ENCODE data around the gene TERB1. TPM values are rescaled to one million over a fixed set of nuclear protein-coding genes. Genes with fewer than 3 reads are reported as not detected.

TERB1 gene, protein sequence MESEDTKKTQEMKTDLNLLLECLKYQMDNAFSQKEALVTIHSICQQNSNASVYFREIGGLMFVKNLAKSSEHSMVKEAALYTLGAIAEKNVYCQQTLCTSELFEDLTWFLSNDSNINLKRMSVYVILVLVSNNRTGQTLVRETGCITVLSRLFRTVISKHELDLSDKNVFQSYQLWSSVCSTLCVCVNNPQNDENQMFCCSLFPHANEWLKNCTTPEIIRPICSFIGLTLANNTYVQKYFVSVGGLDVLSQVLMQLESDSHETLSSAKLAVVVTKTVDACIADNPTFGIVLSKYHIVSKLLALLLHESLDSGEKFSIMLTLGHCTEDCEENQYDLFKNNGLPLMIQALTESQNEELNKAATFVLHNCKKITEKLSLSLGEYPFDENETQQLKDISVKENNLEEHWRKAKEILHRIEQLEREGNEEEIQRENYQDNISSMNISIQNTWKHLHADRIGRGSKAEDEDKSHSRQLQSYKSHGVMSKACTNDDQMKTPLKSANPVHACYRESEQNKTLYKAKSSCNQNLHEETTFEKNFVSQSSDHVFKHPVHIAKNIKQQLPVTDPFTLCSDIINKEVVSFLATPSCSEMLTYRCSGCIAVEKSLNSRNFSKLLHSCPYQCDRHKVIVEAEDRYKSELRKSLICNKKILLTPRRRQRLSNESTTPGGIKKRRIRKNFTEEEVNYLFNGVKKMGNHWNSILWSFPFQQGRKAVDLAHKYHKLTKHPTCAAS
- 0.19 and 0.56 TPM in 2 replicates for total RNA-seq

DNA sequence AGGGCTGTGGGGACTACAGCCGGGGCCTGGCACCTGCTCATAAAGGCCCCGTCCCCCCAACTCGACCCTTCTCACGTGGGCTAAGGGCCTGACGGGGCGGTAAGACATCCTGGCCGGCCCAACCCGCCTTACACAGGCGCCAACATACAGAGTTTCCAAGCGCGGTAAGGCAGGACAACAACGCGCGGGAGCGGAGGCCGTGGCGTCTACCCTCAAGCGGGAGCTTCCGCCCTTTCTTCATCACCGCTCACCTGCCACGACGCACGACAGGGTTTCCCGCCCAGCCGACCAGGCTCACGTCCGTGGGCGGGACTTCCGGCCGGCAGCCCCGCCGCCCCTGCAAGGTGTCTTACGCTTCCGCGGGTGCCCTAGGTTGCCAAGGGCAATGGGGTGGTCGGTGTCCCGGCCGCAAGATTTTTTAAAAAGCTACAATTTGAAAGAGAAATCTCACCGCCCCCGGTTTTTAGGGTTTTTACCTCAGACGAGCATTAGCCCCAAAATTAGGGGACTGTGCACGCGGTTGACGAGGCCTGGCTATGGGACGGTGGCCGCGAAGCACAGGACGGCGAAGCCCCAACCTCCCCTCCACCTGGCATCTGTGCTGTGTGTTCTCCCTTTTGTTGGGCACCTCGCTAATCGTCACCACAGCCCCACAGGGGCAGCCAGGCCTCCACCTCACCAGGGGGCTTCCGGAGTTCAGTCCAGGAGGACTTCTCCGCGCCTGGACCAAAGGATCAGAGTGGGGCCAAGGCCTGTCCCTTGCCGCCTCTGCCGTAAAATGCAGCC lies at the start of gene TERB1:
TSS of gene TERB1 (minus strand) at position 265 of the 786 bp plus-strand sequence. CDS start 4,786 bp downstream, outside the sequence.

DNA sequence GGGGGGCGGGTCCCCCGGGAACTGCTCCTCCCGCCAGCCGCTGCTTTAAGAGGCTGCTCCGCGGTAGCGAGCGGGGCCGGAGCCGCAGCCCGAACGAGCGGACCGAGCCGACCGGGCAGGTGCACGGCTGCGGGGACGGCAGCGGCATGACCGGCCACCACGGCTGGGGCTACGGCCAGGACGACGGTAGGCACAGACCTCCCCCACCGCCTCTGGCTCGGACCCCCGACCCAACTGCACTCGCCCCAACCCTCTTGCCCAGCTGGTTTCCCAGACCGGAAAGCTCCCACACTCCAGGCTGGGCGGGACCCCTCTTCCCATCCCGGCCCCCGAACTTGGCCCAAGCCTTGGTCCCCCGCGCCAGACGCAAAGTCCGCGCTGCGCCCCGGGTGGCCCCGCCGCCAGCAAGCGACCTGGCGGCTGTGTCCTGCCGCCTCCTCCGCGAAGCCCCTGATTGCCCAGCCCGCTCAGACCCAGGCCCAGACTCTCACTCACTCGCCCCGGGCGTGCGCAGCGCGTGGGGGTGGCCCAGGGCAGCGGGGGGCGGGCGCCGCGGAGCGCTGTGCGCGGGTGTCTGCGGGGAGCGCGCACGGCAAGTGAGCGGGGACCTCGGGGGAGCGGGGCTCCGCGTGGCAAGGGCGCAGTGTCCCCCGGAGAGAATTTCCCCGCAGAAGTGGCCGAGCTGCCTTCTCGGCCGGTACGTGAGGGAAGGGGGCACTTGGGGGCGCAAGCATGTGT lies 43.1 kb upstream of the TERB1 start, which contains the start of gene CA7:
TSS of gene CA7 (plus strand) at position 73 of the 738 bp plus-strand sequence. CDS start at position 147, 74 bp downstream.

DNA sequence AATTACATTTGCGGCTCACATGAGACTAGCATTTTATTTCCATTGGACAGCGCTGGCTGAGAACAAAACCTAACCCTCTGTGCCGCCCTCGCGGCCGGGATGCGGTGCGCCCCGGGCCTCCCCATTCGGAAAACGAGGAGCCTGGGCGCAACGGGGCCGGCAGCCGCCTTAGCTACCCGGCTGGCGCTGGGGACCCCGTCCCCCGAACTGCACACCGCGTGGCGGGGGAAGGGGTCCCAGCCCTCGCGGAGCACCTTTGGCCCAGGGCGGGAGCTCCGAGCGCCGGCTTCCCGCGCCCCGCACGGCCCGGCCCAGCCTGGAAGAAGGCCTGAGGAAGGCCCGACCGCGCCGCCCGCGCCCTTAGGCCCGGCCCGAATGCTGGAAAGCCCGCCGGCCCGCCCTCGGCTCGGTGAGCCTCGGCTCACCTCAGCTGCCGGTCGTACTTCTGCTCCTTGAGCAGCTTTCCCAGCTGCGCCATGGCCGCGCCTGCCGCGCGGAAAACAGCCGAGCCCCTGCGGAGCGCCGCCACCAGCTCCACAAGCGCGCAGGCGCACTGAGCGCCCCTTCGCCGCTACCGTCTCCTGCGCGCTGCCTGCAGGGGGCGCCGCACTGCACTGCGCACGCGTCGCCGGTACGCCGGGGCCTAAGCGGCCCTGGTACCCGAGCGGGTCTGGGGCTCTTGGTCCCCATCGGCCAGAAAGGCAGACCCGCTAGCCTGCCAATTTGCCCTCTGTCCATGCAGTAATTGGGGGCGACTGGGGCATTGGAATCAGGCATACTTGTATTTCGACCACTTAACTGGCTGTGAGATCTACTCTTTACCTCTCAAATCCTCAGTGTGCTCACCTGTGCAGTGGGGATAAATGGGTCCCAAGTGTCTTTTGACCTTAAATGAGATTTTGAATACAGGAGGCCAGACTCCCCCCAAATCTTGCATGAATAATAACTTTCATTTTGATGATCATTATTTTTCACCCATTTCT lies 29.3 kb upstream of the TERB1 start, which contains the start of gene NAE1:
TSS of gene NAE1 (minus strand) at position 555 of the 983 bp plus-strand sequence. CDS start at position 478, 77 bp downstream.

DNA sequence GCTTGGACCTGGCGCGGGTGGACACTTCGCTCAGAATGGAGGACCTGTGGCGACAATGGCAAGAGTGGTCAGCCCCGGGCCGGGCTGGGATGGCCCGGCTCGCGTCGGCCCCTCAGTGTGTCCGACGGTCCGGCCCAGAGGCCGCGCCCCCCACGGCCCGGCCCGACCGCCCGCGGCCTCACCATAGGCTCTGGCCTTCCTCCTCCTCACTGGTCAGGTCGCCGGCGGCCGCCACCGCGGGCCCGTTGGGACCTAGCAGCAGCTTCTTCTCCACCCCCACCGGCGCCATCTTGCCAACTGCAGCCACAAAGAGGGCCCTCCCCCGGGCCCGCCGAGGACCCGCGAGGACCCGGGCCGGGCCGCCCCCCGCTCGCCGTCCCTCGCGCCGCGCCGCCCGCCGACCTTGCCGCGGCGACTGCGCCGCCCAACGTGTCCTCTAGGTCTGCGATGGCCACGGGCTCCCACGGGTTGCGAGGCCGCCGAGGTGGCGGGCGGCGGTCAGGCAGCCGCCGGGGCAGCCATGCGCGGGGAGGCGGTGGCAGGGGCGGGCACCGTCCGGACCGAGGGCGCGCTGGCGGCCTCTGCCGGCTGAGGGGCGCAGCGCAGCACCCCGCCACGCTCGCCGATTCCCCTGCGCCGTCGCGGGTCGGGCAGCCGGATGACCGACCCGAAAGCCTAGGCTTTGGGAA lies 49.9 kb downstream of the TERB1 start, which contains the start of gene DYNC1LI2:
TSS of gene DYNC1LI2 (minus strand) at position 307 of the 689 bp plus-strand sequence. CDS start at position 289, 18 bp downstream.

Other genes with a start within 250 kb of the TERB1 start
- gene CKLF, start 249.0 kb downstream of the TERB1 start, total RNA-seq, result 66.0 and 115 TPM in 2 replicates
- gene CMTM1, start 235.1 kb downstream of the TERB1 start, total RNA-seq, result 2.1 and 2.5 TPM in 2 replicates
- gene CMTM2, start 222.1 kb downstream of the TERB1 start, total RNA-seq, result not detected in 2 replicates
- 7.6 and 17.4 TPM in 2 replicates for gene CMTM3, start 196.9 kb downstream of the TERB1 start, total RNA-seq
- 12.7 and 27.1 TPM in 2 replicates for gene CMTM4, start 104.8 kb downstream of the TERB1 start, total RNA-seq
- gene DYNC1LI2, start 50.0 kb downstream of the TERB1 start, total RNA-seq, result 149 and 151 TPM in 2 replicates
- gene NAE1, start 29.4 kb upstream of the TERB1 start, total RNA-seq, result 72.4 and 83.4 TPM in 2 replicates
- not detected in 2 replicates for gene CA7, start 42.8 kb upstream of the TERB1 start, total RNA-seq
- 7.3 and 9.0 TPM in 2 replicates for gene PDP2, start 78.9 kb upstream of the TERB1 start, total RNA-seq
- 0.19 and 0.56 TPM in 2 replicates for gene CDH16, start 117.3 kb upstream of the TERB1 start, total RNA-seq
- gene RRAD, start 124.0 kb upstream of the TERB1 start, total RNA-seq, result 5.2 and 24.8 TPM in 2 replicates
- gene CIAO2B, start 132.8 kb upstream of the TERB1 start, total RNA-seq, result 166 and 269 TPM in 2 replicates
- gene CES2, start 133.9 kb upstream of the TERB1 start, total RNA-seq, result 16.1 and 19.2 TPM in 2 replicates
- gene CES3, start 159.7 kb upstream of the TERB1 start, total RNA-seq, result 0.56 TPM in 1 of 2 replicates, not detected in the other
- 0.58 and 1.1 TPM in 2 replicates for gene CES4A, start 187.0 kb upstream of the TERB1 start, total RNA-seq
- gene CBFB, start 227.6 kb upstream of the TERB1 start, total RNA-seq, result 111 and 209 TPM in 2 replicates